H1 (cell line): ENCODE measurements around the gene CHMP4B.

Source experiments
- BACH1 ChIP-seq: IDR thresholded peaks from 2 replicates; pipeline ENCODE4 v1.6.1; 2012; ENCODE audit warnings: low read length, improper control_type of control experiment
- CHD2 ChIP-seq: IDR thresholded peaks from 2 replicates; pipeline ENCODE4 v1.6.1; 2012; ENCODE audit warnings: low read length, improper control_type of control experiment
- EGR1 ChIP-seq: IDR thresholded peaks from 2 replicates; pipeline ENCODE4 v1.6.1; 2011; ENCODE audit warnings: low read depth, low read length, borderline replicate concordance
- EP300 ChIP-seq, 2 experiments: IDR thresholded peaks; 1 replicate in 1 of 2; 2 replicates in 1 of 2; pipeline ENCODE4 v1.6.1; 2011 to 2012; ENCODE audit warnings: low read depth in 2 of 2, low read length in 2 of 2, mild to moderate bottlenecking in 2 of 2, borderline replicate concordance in 1 of 2, inconsistent platforms in 1 of 2, moderate library complexity in 1 of 2
- FOSL1 ChIP-seq: IDR thresholded peaks from 2 replicates; pipeline ENCODE4 v1.6.1; 2011; ENCODE audit warnings: mild to moderate bottlenecking, low read depth, low read length, moderate library complexity; ENCODE audit not compliant: insufficient read depth
- JUN ChIP-seq: IDR thresholded peaks from 2 replicates; pipeline ENCODE4 v1.6.1; 2011; ENCODE audit warnings: low read depth, mild to moderate bottlenecking, improper control_type of control experiment, low read length
- POLR2A ChIP-seq, 2 experiments: IDR thresholded peaks; 1 replicate in 1 of 2; 2 replicates in 1 of 2; pipeline ENCODE4 v1.6.1; 2011; ENCODE audit warnings: low read depth in 2 of 2, low read length in 2 of 2, mild to moderate bottlenecking in 2 of 2; ENCODE audit errors: control extremely low read depth in 1 of 2
- POLR2AphosphoS5 ChIP-seq: IDR thresholded peaks from 2 replicates; pipeline ENCODE4 v1.6.1; 2011; ENCODE audit warnings: low read depth, low read length
- TF ChIP-seq, protein P1 (sequence below), 3 experiments: IDR thresholded peaks; 1 replicate in 2 of 3; 2 replicates in 1 of 3; pipeline versions ENCODE4 v1.5.1 to v1.6.1; 2011; ENCODE audit warnings: low read length in 3 of 3, mild to moderate bottlenecking in 3 of 3, inconsistent platforms in 2 of 3, low read depth in 1 of 3, moderate library complexity in 1 of 3; ENCODE audit not compliant: insufficient read depth in 1 of 3; ENCODE audit errors: control extremely low read depth in 1 of 3
- TF ChIP-seq, protein P2 (sequence below): fragments of 300-600 bp; sonication (generic); IDR thresholded peaks from 2 replicates; pipeline ENCODE4 v1.7.1; 2012; ENCODE audit warnings: low read length, moderate library complexity, mild to moderate bottlenecking, inconsistent platforms; ENCODE audit not compliant: insufficient replicate concordance

DNA sequence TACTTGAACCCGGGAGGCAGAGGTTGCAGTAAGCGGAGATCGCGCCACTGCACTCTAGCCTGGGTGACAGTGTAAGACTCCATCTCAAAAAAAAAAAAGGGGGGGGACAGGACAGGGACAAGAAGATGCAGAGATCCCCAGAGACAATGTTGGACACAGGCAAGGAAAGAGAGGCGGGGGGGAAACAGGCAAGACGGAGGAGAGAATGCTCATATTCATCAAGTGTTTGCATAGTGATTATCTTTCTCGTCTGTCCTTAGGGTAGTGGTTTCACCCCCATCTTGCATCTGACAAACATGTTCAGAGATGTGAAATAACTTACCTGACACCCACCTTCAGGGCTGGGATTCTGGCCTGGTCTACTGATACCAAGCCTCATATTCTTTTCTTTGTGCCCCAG is 29.0 kb downstream of the CHMP4B start:
- TF ChIP-seq EGR1 (no peak), POLR2AphosphoS5 (no peak), BACH1 (no peak), FOSL1 (no peak), JUN (no peak), EP300 (IDR thresholded peaks at IDR 0.05; ENCODE audit: borderline replicate concordance in 1 of 2, low read depth in 2 of 2, low read length in 2 of 2) (no peak), POLR2A (IDR thresholded peaks at IDR 0.05; ENCODE audit: control extremely low read depth in 1 of 2, low read depth in 2 of 2, low read length in 2 of 2) (no peak), CHD2 (no peak)
- TF ChIP-seq, protein P1, sequence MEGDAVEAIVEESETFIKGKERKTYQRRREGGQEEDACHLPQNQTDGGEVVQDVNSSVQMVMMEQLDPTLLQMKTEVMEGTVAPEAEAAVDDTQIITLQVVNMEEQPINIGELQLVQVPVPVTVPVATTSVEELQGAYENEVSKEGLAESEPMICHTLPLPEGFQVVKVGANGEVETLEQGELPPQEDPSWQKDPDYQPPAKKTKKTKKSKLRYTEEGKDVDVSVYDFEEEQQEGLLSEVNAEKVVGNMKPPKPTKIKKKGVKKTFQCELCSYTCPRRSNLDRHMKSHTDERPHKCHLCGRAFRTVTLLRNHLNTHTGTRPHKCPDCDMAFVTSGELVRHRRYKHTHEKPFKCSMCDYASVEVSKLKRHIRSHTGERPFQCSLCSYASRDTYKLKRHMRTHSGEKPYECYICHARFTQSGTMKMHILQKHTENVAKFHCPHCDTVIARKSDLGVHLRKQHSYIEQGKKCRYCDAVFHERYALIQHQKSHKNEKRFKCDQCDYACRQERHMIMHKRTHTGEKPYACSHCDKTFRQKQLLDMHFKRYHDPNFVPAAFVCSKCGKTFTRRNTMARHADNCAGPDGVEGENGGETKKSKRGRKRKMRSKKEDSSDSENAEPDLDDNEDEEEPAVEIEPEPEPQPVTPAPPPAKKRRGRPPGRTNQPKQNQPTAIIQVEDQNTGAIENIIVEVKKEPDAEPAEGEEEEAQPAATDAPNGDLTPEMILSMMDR (IDR thresholded peaks at IDR 0.05; ENCODE audit: control extremely low read depth in 1 of 3, insufficient read depth in 1 of 3, low read depth in 1 of 3, low read length in 3 of 3), result no peak
- TF ChIP-seq, protein P2, sequence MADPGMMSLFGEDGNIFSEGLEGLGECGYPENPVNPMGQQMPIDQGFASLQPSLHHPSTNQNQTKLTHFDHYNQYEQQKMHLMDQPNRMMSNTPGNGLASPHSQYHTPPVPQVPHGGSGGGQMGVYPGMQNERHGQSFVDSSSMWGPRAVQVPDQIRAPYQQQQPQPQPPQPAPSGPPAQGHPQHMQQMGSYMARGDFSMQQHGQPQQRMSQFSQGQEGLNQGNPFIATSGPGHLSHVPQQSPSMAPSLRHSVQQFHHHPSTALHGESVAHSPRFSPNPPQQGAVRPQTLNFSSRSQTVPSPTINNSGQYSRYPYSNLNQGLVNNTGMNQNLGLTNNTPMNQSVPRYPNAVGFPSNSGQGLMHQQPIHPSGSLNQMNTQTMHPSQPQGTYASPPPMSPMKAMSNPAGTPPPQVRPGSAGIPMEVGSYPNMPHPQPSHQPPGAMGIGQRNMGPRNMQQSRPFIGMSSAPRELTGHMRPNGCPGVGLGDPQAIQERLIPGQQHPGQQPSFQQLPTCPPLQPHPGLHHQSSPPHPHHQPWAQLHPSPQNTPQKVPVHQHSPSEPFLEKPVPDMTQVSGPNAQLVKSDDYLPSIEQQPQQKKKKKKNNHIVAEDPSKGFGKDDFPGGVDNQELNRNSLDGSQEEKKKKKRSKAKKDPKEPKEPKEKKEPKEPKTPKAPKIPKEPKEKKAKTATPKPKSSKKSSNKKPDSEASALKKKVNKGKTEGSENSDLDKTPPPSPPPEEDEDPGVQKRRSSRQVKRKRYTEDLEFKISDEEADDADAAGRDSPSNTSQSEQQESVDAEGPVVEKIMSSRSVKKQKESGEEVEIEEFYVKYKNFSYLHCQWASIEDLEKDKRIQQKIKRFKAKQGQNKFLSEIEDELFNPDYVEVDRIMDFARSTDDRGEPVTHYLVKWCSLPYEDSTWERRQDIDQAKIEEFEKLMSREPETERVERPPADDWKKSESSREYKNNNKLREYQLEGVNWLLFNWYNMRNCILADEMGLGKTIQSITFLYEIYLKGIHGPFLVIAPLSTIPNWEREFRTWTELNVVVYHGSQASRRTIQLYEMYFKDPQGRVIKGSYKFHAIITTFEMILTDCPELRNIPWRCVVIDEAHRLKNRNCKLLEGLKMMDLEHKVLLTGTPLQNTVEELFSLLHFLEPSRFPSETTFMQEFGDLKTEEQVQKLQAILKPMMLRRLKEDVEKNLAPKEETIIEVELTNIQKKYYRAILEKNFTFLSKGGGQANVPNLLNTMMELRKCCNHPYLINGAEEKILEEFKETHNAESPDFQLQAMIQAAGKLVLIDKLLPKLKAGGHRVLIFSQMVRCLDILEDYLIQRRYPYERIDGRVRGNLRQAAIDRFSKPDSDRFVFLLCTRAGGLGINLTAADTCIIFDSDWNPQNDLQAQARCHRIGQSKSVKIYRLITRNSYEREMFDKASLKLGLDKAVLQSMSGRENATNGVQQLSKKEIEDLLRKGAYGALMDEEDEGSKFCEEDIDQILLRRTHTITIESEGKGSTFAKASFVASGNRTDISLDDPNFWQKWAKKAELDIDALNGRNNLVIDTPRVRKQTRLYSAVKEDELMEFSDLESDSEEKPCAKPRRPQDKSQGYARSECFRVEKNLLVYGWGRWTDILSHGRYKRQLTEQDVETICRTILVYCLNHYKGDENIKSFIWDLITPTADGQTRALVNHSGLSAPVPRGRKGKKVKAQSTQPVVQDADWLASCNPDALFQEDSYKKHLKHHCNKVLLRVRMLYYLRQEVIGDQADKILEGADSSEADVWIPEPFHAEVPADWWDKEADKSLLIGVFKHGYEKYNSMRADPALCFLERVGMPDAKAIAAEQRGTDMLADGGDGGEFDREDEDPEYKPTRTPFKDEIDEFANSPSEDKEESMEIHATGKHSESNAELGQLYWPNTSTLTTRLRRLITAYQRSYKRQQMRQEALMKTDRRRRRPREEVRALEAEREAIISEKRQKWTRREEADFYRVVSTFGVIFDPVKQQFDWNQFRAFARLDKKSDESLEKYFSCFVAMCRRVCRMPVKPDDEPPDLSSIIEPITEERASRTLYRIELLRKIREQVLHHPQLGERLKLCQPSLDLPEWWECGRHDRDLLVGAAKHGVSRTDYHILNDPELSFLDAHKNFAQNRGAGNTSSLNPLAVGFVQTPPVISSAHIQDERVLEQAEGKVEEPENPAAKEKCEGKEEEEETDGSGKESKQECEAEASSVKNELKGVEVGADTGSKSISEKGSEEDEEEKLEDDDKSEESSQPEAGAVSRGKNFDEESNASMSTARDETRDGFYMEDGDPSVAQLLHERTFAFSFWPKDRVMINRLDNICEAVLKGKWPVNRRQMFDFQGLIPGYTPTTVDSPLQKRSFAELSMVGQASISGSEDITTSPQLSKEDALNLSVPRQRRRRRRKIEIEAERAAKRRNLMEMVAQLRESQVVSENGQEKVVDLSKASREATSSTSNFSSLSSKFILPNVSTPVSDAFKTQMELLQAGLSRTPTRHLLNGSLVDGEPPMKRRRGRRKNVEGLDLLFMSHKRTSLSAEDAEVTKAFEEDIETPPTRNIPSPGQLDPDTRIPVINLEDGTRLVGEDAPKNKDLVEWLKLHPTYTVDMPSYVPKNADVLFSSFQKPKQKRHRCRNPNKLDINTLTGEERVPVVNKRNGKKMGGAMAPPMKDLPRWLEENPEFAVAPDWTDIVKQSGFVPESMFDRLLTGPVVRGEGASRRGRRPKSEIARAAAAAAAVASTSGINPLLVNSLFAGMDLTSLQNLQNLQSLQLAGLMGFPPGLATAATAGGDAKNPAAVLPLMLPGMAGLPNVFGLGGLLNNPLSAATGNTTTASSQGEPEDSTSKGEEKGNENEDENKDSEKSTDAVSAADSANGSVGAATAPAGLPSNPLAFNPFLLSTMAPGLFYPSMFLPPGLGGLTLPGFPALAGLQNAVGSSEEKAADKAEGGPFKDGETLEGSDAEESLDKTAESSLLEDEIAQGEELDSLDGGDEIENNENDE, result no peak
